M059J (cell line): ENCODE results near the gene DIRAS1. TPM values are rescaled to one million over a fixed set of nuclear protein-coding genes. Genes with fewer than 3 reads are reported as not detected.
"Not testable (repeated sequence)": the region's sequence is repeated elsewhere in the genome, so short reads cannot be mapped to it uniquely, and the experiment has no call there.

Experiments used
- DNase-seq: peaks from one replicate; pipeline ENCODE4 v3.0.0-alpha.2; 2012; ENCODE audit warnings: low read depth
- total RNA-seq: library from RNA; depleted of rRNA; stranded (reverse); fragments of >200 nt; shearing (Covaris generic); gene quantifications from 2 replicates; pipeline ENCODE4 v1.2.3, GENCODE V29; 2014

The DIRAS1 gene
- total RNA-seq, 1 experiment from 2014 or later, result 1.6 TPM

DNA sequence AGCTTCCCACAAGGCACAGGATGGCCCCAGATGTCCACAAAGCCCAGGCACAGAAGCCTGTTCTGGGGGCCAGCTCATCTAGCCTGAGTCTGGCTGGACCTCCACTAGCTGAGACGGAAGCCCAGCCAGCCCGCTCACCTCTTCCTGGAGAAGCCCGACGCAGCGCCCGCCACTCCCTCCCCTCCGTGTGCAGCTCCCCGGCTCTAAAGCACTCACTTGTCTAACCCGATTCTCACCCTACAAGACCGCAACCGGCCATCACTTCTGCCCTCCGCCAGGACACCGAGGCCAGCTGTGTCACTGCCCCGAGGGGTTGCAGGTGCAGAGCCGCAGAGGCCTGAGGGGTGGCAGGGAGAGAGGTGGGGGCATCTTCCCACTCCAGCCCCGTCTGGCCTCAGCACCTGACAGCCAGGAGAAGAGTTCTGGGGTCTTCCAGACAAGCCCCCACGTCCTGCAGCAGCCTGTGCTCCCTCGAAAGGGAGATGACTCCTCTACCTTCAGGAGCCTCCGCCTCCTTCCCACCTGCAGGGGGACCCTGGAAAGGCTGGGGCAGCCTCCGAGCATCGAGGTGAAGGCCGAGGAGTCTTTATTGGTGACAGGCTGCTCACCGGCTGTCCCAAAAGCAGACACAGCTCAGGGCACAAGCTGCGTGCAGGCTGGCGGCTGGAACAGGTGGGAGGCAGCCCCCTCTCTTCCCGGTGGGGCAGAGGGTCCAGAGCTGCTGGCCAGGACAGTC, 5.9 kb upstream of the DIRAS1 start:
- peak; percentile 66 for DNase-seq

GRCh38 chr19:2726160-2726855, 5.1 kb upstream of the DIRAS1 start:
- no peak for DNase-seq

DNA sequence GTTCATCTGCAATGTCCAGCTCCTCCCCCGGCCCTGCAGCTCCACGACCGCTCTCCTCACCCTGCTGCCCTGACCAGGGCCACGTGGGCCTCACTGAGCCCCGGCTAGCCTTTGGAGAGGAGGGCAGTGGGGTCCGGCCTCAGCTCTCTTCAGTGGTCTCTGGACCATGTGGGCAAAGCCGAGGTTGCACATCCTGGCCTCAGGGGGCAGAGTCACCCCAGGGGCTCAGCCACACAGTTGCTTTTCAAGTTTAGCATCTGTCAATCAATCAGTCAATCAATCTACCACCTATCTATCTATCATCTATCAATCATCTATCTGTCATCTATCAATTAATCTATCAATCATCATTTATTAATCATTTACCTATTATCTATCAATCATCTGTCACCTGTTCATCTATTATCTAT, 3.0 kb upstream of the DIRAS1 start:
- DNase-seq, result no peak

- no peak for DNase-seq
These were observed 2.6 kb upstream of the DIRAS1 start for GRCh38 chr19:2723747-2724146.

DNA sequence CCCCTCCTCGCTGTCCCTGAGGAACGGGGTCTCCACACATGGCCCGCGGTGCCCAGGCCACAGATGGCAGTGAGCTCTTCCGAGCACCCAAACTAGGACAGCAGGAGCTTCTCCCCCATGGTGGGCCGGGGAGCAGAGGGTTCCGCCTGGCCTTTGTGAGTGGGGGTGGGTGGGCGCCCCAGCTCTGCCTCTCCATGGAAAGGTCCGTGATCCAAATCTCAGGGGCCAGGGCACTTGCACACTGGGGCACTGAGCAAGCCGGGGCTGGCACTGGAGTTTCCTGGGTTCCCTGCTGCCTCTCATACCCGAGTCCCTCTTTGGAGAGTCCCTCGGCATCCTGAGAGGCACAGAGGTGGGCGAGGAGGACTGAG, 2.2 kb upstream of the DIRAS1 start:
- DNase-seq, result no peak

- peak; percentile 86 for DNase-seq
These were observed 1.6 kb upstream of the DIRAS1 start for GRCh38 chr19:2722541-2723344.

DNA sequence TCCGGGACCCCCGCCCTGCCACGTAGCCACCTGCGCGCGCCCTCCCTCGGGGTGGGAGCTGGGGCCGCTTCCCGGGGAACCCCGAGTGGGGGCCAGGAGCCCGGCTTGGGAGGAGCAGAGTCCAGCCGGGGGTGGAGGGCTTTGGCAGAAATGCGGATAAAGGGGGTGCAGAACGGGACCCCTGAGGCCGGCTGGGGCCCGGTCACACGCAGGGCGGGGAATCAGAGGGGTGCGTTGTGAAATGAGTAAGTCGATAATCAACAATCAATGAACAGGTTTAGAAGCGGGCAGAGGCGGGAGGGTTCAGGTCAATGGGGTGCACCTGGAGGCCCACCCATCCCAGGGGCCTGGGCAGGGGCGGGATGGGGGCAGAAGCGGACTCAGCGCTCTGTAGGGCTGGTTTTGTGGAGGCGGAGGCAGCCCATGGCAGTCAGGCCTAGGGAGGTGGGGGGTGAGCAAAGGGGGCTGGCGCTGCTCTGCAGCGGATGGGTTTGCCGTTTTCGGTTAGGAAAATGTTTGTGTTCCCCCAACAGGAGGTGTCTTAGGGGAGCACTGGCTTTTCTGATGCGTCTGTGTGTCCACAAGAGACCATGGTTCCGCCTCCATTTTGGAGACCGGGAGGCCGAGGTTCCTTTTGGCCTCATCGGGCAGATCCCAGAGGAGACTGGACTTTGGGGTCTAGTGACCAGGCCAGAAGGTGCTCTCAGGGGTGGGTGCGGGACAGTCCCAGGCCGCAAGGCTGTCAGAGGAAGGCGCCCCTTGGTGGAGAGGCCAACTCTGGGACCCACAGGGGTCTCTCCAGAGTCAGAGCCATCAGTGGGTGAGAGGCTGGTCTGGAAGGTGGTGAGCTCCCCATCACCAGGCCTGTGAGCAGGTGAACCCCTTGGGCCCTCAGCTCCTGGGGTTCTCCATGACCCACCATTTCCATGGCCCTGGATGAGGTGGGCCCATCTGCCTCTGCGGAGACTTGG, 683 bp upstream of the DIRAS1 start:
- DNase-seq, result no peak

DNA sequence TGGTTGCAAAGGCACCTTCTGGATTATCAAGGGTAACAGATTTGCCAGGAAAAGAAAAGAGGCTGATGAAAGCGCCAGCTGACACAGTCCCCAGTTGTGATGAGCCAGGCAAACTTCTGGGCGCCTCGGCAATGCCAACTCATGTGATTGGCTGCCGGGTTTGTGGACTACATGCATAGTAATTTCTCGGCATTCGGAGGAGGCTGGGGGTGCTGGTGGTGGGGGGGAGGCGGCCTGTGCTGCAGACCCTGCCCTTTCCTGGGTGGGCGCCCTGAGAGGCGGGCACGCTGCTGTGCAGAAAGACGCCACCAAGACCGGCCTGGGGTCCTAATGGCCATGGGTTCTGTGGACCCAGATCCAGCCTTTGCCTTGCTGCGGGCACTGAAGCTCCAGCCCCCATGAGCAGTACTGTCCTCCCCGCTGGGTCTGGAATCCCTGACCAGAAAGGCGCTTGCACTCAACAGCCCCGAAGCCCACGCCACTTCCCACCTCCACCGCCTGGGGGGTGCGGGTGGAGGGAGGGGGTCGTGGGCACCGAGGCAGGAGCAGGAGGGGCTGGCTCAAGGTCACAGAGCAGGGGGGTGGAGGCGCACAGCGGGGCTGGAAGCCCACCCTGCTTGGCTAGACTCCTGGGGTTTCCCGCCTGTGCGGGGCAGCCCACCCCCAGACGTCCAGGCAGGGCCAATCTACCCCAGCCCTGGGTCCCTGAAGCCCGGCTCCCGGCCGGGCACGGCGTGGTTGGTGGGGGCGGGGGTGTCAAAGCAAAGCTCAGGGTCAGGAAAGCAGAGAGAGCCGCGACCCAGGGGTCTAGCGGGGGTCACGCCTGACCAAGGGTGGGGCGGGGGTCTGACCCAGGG, 1.0 kb downstream of the DIRAS1 start:
- peak; percentile 52 for DNase-seq

DNA sequence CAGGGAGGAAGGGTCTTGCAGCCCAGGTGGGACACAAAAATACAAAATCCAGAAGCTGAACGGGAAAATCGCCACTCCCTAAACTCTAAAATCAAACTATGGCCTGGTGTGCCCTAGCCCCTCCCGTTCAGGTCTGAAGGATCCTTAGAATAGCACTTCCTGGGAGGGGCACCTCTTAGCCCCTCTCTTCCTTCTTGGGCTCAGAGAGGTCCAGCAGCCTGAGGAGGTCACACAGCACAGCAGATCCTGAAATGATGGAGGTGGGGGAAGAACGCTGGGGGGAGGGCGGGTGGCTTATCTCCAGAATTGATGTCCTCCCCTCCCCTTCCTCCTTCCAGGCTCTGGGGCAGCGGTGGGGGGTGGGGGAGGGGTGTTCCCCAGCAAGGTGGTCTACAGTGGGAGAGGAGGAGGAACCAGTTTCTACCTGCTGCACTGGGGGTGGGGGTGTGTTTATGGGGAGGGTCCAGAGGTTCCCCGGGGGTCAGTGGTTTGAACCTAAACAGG, 1.9 kb downstream of the DIRAS1 start:
- DNase-seq, result no peak

DNA sequence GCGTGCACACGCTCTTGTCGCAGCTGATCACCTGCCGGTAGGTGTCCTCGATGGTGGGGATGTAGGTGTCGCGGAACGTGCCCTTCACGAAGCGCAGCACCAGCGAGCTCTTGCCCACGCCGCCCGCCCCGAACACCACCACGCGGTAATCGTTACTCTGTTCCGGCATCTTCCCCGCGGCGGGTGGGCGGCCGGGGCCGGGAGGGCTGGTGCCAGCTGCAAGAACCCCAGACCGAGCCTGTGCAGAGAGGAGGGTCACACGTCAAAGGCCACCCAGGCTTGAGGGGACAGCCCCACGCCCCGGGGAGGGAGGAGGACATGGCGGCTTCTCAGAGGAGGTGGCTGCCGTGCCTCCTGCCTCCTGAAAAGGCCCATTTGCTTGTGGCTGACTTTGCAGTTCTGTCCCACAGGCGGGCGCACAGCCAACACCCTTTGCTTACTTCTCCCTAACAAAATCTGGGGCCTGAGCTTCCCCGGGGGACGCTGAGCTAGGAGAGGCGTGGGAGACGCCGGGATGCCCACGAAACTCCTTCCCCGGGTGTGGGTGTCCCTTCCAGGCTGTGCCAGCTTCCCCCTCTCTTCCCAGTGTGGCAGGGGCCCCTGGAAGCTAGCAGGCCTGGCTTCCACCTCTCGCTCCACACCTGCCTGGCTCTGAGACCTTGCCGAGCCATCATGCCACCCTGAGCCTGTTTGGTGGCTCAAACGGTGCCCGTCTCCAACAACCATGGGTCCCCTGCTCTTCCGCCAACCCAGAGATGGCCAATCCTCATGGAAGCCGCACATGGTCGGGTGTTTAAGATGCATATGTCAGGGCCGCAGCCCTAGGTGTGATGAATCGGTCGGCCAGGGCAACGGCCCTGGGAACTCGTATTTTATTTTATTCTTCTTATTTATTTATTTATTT, 3.3 kb downstream of the DIRAS1 start:
- DNase-seq, result no peak

DNA sequence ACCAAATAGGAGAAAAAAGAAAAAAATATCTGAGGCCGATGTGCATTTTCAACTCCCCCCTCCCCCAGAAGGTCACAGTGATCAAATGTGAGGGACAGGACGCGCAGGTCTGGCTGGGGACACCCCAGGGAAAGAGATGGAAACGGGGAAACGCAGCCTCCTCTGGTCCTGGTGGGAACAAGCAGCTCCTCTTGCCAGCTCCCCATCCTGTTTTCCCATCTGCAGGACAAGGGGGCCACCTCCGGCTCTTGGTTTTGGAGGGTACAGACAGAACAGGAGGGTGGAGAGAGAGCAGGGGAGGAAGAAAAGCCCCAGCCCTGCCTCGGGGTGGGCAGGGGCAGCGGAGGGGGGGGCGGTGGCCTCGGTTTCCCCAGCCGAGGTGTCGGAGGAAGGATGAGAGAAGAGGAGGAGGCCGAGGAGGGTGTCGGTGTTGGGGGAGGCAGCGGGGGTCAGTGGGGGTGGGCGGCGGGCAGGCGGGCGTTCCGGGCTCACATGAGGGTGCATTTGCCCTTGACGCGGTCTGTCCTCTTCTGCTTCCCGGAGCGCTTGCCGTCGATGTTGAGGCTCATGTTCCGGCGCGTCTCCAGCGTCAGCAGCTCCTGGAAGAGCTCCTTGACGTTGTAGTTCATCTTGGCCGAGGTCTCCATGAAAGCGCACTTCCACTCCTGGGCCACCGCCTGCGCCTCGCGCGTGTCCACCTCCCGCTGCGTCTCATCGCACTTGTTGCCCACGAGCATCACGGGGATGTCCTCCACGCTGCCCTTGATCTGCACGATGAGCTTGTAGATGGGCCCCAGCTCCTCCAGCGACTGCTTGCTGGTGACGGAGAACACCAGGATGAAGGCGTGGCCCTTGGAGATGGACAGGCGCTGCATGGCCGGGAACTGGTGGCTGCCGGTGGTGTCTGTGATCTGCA, 4.2 kb downstream of the DIRAS1 start:
- DNase-seq, result no peak

DNA sequence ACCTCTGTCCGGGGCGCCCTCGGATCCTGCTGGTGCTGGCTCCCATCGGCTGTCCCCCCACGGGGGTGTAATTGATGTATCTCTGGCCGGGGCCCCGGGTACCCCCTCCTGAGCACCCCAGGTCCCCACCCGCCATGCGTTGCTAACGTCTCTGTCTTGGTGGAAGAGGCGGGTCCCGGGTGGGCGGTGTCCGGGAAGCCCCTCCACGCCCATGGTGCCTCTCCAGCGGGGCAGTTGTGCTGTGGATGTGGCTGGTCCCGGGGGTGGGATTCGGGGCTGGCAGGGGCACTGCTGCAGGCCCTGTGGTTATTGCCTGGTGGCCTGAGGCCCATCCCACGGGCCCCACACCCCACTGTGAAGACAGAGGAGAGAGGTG, 4.9 kb downstream of the DIRAS1 start:
- no peak for DNase-seq

DNA sequence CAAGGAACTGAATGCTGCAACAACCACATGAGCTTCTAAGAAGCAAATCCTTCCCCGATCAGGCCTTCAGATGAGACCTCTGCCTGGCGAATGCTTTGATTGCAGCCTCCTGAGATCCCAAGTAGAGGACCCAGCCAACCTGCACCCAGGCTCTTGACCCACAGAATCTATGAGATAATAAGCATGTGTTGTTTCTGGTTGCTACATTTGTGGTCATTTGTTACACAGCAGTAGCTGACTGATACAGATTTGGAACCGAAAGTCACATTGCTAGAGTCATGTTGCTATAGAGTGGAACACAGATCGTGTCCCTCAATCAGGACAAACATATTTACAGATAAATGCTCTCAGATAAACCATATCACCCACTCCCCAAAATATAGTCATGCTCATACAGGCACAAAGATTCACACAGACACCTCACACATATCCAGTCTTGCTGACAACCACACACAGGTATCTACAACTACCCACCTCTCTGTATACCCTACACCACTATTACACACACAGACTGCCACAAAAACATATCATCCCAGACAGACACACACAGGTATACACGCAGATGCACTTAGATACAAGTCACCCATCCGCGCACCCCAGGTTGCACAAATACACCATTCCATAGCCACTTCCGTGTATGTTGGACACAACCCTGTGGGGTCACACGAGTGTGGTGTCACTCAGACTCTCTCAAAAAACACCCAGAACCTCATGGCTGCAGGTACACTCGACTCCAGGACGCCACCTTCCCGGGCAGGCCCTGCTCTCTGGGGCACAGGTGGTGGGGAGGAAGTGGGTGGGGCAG, 5.5 kb downstream of the DIRAS1 start:
- DNase-seq, result no peak

DNA sequence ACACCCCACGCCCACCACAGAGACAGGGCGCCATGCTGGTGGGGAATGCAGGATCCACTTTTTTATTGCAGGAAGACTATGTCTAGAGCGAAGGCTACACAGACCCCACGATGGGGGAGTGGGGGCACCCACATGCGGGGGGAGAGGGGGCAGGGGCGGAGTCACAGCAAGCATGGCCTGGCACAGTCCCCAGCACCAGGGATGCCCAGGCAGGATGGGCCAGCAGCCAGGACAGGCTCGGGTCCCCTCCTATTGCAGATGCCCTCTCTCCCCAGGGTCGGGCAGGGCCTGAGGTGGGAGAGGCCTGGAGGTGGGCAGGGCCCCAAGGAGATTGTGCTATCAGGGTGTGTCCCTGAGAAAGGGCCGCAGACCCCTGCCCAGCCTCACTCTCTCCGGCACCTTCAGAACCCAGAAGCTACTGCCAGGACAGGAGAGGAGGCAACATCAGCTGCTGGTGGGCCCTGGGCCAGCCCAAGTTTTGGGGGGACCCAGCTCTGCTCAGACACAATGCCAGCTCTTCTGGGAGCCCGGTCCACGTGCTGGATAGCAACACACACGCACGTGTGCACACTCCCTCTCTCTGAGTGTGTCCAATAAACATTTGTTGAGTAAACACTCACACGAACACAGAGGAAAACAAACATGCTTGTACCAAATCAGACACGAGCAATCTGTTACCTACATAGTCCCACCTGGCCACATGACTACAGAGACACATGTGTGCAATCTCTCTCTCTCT, 6.5 kb downstream of the DIRAS1 start:
- DNase-seq, result no peak

- not testable (repeated sequence) for DNase-seq
These were observed 7.1 kb downstream of the DIRAS1 start for GRCh38 chr19:2714102-2714501.

GRCh38 chr19:2713170-2713569, 8.0 kb downstream of the DIRAS1 start:
- DNase-seq, result not testable (repeated sequence)

- DNase-seq, result no peak
These were observed 9.3 kb downstream of the DIRAS1 start for GRCh38 chr19:2711875-2712205.
